ENCODE results near the gene ATCAY. TPM values are rescaled to one million over a fixed set of nuclear protein-coding genes. Genes with fewer than 3 reads are reported as not detected.
A peak's percentile ranks its signal among the peaks of the same experiment; 100 is the strongest.

Gene ATCAY
- total and polyA plus RNA-seq, 8 donors: 0.04 to 0.70 (median 0.27) TPM

- TF ChIP-seq CTCF (IDR thresholded peaks at IDR 0.05): no peak
- H3K27me3 ChIP-seq: no peaks in the 10 kb centered on the region
- H3K9me3 ChIP-seq: no peaks in the 10 kb centered on the region
- H3K4me3 ChIP-seq: no peak overlapping the region
- WGBS, 2 donors: 55 to 66% methylated on average over 12 of the region's 12 CpGs
- H3K36me3 ChIP-seq: no peaks in the 10 kb centered on the region
- ATAC-seq (no peak), DNase-seq (no peak), FAIRE-seq (no peak)
- no peaks in the 10 kb centered on the region for H3K4me1 ChIP-seq
- intact Hi-C loops (cut with DNase I): no loop called here
- H3K27ac ChIP-seq: no peak overlapping the region
These were observed 16.8 kb upstream of the ATCAY start for GRCh38 chr19:3863648-3864047.

GRCh38 chr19:3866910-3867638, 13.4 kb upstream of the ATCAY start:
- peak in 1 of 4 donors; percentile 62 for ATAC-seq
- intact Hi-C loops (cut with DNase I): no loop called here
- Histone ChIP-seq H3K27ac (no peak overlapping the region), H3K9me3 (no peaks in the 10 kb centered on the region), H3K27me3 (peaks cover 0 to 4% (median 0%) of the 10 kb centered on the region in 4 donors), H3K4me1 (no peaks in the 10 kb centered on the region), H3K4me3 (no peak overlapping the region), H3K36me3 (no peaks in the 10 kb centered on the region)
- DNase-seq: no peak
- no peak for FAIRE-seq
- WGBS, 2 donors: 44 to 60% methylated on average over 14 of the region's 14 CpGs
- TF ChIP-seq CTCF (IDR thresholded peaks at IDR 0.05): no peak

GRCh38 chr19:3867971-3868769, 12.3 kb upstream of the ATCAY start:
- Histone ChIP-seq H3K4me3 (no peak overlapping the region), H3K4me1 (no peaks in the 10 kb centered on the region), H3K9me3 (no peaks in the 10 kb centered on the region), H3K27me3 (peaks cover 0 to 4% (median 0%) of the 10 kb centered on the region in 4 donors), H3K36me3 (no peaks in the 10 kb centered on the region), H3K27ac (no peak overlapping the region)
- DNase-seq: no peak
- ATAC-seq: no peak
- no peak for TF ChIP-seq CTCF (IDR thresholded peaks at IDR 0.05)
- intact Hi-C loops (cut with DNase I): no loop called here
- WGBS, 2 donors: 13 to 16% methylated on average over 30 of the region's 30 CpGs
- no peak for FAIRE-seq

GRCh38 chr19:3868770-3869456, 11.6 kb upstream of the ATCAY start, which contains the start of gene ZFR2:
TSS of gene ZFR2 (minus strand) at chr19:3869038. CDS start at chr19:3869017, 21 bp downstream.
- Histone ChIP-seq H3K27me3 (peaks cover 0 to 4% (median 0%) of the 10 kb centered on the region in 4 donors), H3K9me3 (no peaks in the 10 kb centered on the region), H3K36me3 (no peaks in the 10 kb centered on the region), H3K4me1 (no peaks in the 10 kb centered on the region), H3K27ac (no peak within 1 kb of the TSS), H3K4me3 (peak within 1 kb of the TSS in 1 of 4 donors; percentile 23)
- TF ChIP-seq CTCF (IDR thresholded peaks at IDR 0.05): no peak
- 7 to 9% methylated on average over 49 to 62 of the region's 62 CpGs for WGBS, 2 donors
- FAIRE-seq: no peak
- ATAC-seq: peak in 1 of 4 donors; percentile 26
- intact Hi-C loops (cut with DNase I): no loop called here
- no peak for DNase-seq
